ENCODE data around the gene GYG2. TPM values are rescaled to one million over a fixed set of nuclear protein-coding genes. Genes with fewer than 3 reads are reported as not detected.

The GYG2 gene
- total and polyA plus RNA-seq, 2 of the 8 experiments (the other 6 are each of a cell fraction or from before 2014, with no cell fraction given): 52.8 to 65.3 TPM

DNA sequence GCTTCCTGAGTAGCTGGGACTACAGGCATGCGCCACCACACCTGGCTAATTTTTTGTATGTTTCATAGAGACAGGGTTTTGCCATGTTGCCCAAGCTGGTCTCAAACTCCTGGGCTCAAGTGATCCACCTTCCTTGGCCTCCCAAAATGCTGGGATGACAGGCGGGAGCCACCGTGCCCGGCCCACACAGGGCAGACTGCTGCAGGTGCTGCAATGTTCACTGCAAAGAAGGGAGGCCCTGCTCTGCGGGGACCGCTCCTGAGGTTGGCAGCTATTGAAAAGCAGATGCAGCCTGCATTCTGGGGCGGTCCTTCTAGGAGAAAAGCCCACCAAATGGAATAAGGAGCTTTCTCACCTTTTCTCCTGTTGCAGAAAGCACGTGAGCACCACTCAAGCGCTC is 95.4 kb downstream of the GYG2 start:
- Histone ChIP-seq H3K79me2 (ENCODE audit: control insufficient read depth in 1 of 2, insufficient read depth in 2 of 2, low read length in 2 of 2) (no peaks in the 10 kb centered on the region), H3K36me3 (ENCODE audit: control insufficient read depth in 2 of 4, insufficient read depth in 4 of 4, low read length in 3 of 4) (no peaks in the 10 kb centered on the region), H2AK5ac (ENCODE audit: low read depth, low read length) (no peak overlapping the region), H3K79me1 (ENCODE audit: low read depth, low read length) (no peaks in the 10 kb centered on the region), H2AFZ (ENCODE audit: low read length) (no peak overlapping the region), H3K27me3 (replicated peaks in 1 of 4; ENCODE audit: control insufficient read depth in 3 of 4, extremely low read depth in 1 of 4, insufficient read depth in 3 of 4, low read length in 3 of 4) (no peaks in the 10 kb centered on the region), H4K20me1 (replicated peaks in 1 of 2; ENCODE audit: control insufficient read depth in 1 of 2, insufficient read depth in 2 of 2, low read length in 2 of 2) (no peaks in the 10 kb centered on the region), H3K9me3 (ENCODE audit: insufficient read depth in 2 of 2, low read depth in 1 of 2, low read length in 1 of 2) (no peaks in the 10 kb centered on the region; a peak in 1 of 4 replicates), H3K4ac (replicated peaks; ENCODE audit: insufficient read length, low read depth, low read length) (no peak overlapping the region), H3K4me1 (replicated peaks in 1 of 4; ENCODE audit: control insufficient read depth in 3 of 4, insufficient read depth in 4 of 4, low read length in 3 of 4) (no peaks in the 10 kb centered on the region), H3K23ac (ENCODE audit: insufficient read length) (no peak overlapping the region), H3K9ac (replicated peaks in 1 of 4; ENCODE audit: extremely low read depth in 1 of 4, low read depth in 3 of 4, low read length in 3 of 4) (no peak overlapping the region), H3K27ac (ENCODE audit: low read depth, low read length) (no peak overlapping the region), H2BK5ac (ENCODE audit: low read depth, low read length) (no peak overlapping the region), H4K91ac (replicated peaks; ENCODE audit: insufficient read length, low read length) (no peak overlapping the region), H2BK15ac (ENCODE audit: low read length) (no peak overlapping the region), H4K8ac (ENCODE audit: extremely low read depth, insufficient read depth, low read length) (no peak overlapping the region), H3K23me2 (ENCODE audit: low read depth, low read length) (no peaks in the 10 kb centered on the region; the same call in 1 of the 2 replicates), H3K56ac (replicated peaks; ENCODE audit: insufficient read length, low read depth, low read length) (no peak overlapping the region), H3K4me3 (ENCODE audit: extremely low read depth in 1 of 4, insufficient read depth in 2 of 4, low read depth in 3 of 4, low read length in 4 of 4) (no peak overlapping the region), H2BK12ac (ENCODE audit: low read depth, low read length) (no peak overlapping the region), H3K18ac (ENCODE audit: extremely low read depth, low read length) (no peak overlapping the region), H3K14ac (ENCODE audit: insufficient read length) (no peak overlapping the region), H4K5ac (ENCODE audit: insufficient read length, low read depth, low read length) (no peak overlapping the region), H2BK120ac (replicated peaks; ENCODE audit: low read depth, low read length) (no peak overlapping the region), H3K4me2 (ENCODE audit: insufficient read depth in 1 of 2, low read depth in 2 of 2, low read length in 2 of 2) (no peak overlapping the region), H2BK20ac (ENCODE audit: low read length) (no peak overlapping the region)
- TF ChIP-seq JUN (IDR thresholded peaks at IDR 0.05; ENCODE audit: low read depth, low read length) (no peak), CREB1 (IDR thresholded peaks at IDR 0.05) (no peak), ATF2 (IDR thresholded peaks at IDR 0.05; ENCODE audit: low read length) (no peak)
- no peak for DNase-seq (ENCODE audit: low read depth in 1 of 2, low spot score in 2 of 2)
- ChIA-PET POLR2A (ENCODE audit: partially characterized antibody) (no interaction called here), CTCF (ENCODE audit: partially characterized antibody) (no interaction called here)
- 94% methylated on average over 6 of the region's 9 CpGs; no CpG with 5 or more reads in 1 of the 2 experiments for WGBS, 2 experiments (ENCODE audit: extremely low coverage in 1 of 2, insufficient coverage in 1 of 2, insufficient read length in 1 of 2, insufficient replicate concordance in 2 of 2, low coverage in 1 of 2, low lambda C conversion rate in 2 of 2, missing lambda C conversion rate in 1 of 2)
- no peak for FAIRE-seq
